Stomach (tissue), 4 donors: ENCODE results near the gene TEX261.

Experiments used
- CTCF ChIP-seq, 7 experiments: fragments of 450-650 bp in 4 of 7; fragments of 200-600 bp in 3 of 7; sonication (generic) in 3 of 7; IDR thresholded peaks; one replicate each; pipeline ENCODE4 v1.5.1; 2016 to 2019; ENCODE audit warnings: antibody characterized with exemption in 7 of 7, control low read depth in 2 of 7, mild to moderate bottlenecking in 1 of 7
- EP300 ChIP-seq: sonication (generic); formaldehyde crosslinking; IDR thresholded peaks from one replicate; pipeline ENCODE4 v1.6.1; 2017; ENCODE audit warnings: antibody characterized with exemption
- POLR2AphosphoS5 ChIP-seq, 3 donors: sonication (generic); formaldehyde crosslinking; IDR thresholded peaks; one replicate each; pipeline ENCODE4 v1.6.1; 2016; ENCODE audit warnings: antibody characterized with exemption in 3 of 3

GRCh38 chr2:70999362-70999761 lies 4.7 kb upstream of the TEX261 start:
- TF ChIP-seq EP300 (no peak), CTCF (IDR thresholded peaks at IDR 0.05) (no peak), POLR2AphosphoS5 (IDR thresholded peaks at IDR 0.05) (no peak)
